AML-193 (cell line): ENCODE data around the gene ALDH16A1.

Experiments used
- DNase-seq, 2 experiments: peaks; one replicate each; lab custom pipeline; 2025; lab: John Stamatoyannopoulos, UW

The ALDH16A1 gene

DNA sequence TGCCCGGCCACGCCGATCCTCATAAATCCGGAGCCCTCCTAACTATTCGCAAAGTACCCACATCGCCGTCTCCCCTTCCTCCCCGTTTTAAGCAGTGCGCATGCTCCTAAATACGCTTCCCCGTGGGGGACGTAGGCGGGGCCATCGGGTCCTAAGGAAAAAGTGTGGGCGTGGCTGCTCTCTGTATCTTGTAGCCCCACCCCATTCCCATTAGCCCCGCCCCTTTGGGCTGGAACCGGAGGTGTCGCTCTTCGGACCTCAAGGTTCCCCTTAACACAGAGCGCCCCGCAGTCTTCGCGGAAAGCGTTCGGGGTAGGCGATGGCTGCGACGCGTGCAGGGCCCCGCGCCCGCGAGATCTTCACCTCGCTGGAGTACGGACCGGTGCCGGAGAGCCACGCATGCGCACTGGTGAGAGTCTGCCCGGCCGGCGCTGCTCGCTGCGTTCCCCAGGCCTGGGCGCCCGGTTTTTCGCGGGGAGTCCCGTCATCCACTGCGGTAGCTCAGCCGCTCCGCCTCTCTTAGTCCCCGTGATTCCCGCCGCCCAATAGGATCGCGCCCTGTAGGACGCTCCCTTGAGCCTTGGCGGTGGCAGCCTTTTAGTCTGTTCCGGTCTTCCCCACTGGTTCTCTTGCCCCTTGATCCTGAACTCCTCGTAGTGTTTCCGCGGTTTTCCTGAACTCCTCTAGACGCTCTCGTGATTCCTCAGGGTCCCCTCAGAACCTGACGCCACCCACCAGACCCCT lies at the start of gene ALDH16A1:
Gene ALDH16A1 (plus strand): TSS at position 213 of the 744 bp plus-strand sequence. CDS start 107 bp downstream, at position 320.
- DNase-seq = peak; percentile 92 to 95

DNA sequence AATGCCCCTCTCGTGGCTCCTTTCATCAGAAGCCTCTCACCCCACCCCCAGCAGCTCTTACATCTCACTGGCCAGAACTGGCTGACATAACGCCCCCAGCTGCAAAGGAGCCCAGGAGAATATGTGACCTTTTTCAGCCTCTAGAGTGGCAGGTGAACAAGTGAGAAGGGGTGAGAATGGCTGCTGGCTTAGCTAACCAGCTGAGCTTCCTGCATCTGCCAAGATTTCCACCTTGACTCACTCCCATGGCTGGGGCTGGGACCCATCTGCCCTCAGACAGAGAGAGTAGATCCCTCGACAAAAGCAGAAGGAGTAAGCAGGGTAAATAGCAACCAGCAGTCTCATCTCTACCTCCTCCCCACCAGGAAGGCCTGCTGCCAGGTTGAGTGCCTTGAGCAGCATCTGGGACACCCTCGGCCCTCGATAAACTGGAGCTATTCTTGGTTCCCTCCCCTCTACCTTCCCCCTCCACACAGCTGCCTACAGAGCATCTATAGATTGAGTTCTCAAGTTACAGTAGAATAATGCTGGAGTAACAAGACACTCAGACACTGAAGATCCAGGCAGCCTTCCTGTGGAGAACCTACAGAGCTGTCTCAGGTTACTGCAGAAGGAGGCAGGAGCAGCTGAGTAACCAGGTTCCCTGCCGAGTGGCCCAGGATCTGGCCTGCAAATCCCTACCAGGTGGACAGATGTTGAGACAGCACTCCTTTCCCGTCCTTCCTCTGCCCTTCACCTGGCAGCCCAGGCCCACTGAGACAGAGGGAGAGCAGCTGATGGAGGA lies 49.4 kb upstream of the ALDH16A1 start:
- no peak for DNase-seq

DNA sequence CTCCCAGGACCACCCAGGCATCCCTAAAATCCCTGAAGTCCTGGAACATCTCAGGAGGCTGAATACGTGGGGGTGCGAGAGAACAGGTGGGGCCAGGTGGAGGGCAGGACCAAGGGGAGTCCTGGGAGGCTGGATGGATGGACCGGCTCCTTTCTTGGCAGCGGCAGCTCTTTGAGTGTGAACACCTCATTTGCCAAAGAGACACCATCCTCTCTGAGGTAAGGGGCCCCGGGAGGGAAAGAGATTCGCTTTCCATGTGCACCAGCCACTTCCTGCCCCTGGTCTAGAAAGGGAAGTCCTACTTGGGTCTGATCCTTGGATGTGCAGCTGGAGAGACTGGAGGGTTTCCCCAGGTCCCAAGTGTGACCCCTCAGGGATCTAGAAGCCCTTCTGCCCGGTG lies 45.9 kb upstream of the ALDH16A1 start:
- DNase-seq = no peak

DNA sequence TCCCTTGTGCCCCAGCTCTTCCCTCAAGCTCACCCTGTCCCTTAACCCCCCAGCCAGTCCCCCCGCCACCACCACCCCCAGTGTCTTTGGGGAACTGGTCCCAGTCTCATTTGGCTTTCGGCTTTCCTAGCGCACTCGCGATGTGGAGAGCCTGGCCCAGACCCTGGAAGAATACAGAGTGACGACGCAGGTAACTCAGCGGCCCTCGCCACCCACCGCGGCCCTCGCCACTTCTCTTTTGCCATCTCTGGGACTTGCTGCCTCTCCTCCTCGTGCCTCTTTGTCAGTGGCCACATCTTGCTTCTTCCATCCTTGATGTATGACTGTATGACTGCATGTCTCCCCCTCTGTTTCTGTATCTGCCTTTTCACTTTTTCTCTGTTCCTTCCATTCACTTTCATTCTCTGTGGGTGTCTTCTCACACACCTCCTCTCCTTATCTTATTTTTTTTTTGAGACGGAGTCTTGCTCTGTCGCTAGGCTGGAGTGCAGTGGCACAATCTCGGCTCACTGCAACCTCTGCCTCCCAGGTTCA lies 45.5 kb upstream of the ALDH16A1 start:
- no peak for DNase-seq

DNA sequence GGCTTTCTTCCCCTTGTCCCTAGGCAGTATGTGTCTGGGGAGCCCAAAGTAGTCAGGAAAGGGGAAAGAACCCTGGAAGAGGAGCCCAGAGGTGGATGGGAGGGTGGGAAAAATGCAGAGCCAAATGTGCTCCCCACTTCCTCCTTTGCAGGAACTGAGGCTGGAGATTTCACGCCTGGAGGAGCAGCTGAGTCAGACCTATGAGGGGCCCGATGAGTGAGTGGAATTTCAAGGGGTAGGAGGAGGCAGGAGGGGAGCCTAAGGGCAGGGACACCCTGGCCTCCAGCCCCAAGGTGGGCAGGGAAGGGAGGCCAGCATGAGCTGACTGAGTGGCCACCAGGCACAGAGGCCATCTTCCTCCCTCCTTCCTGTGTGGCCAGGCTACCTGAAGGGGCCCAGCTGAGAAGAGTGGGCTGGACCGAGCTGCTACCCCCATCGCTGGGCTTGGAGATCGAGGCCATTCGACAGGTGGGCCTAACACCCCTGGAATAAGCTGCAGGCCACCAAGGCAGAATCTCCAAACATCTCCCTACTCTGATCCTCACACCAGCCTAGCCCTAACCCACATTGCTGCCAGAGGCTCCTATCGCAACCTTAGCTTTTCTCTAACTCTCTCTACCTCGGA lies 44.1 kb upstream of the ALDH16A1 start:
- DNase-seq = no peak

DNA sequence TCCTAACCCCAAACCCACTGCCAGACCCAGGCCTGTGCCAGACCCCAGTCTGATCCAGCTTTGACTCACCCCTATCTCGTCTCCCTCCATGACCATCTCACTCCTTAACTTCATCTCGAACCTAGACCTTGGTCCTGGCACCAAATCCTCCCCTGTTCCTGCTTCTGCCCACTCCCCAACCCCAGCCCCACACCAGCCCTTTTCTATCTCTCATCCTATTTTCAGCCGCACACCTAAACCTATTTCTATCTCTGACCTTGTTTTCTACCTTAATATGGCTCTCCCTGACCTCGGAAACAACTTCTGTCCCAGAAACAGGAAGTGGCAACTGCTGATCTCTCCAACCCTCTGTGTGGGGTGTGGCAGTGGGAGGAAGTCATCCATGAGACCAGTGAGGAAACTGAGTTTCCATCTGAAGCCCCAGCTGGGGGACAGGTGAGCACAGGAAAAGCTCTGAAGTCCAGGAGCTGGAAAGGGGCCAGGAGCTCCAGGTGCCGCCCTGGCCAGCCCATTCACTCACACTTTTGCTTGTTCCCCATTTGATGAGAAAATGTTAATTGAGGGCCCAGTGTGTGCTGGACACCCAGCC lies 43.5 kb upstream of the ALDH16A1 start:
- peak; percentile 56 to 68 for DNase-seq

DNA sequence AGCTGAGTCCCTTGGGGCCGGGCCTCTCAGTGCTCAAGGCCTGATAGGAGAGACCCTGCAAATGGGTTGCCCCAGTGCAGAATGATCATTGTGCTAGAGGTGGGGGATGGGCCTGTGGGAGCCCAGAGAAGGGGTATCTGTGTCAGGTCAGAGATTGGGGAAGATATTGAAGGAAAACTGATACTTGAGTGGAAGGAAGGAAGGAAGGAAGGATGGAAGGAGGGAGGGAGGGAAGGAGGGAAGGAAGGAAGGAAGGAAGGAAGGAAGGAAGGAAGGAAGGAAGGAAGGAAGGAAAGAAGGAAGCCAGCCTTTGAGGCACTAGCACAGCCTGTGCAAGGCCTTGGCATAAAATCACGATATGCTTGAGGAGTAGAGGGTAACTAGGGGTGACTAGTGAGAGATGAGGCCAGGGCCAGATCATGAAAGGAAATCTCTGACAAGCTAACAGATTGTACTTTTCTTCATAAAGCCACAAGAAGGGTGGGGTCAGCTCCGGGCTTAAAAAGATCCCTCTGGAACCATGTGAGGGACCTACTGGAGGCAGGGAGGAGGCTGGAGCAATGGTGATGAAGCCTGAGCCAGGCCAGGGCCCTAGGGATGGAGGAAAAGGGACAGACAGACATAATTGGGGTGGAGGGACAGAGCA lies 41.2 kb upstream of the ALDH16A1 start:
- DNase-seq = no peak

DNA sequence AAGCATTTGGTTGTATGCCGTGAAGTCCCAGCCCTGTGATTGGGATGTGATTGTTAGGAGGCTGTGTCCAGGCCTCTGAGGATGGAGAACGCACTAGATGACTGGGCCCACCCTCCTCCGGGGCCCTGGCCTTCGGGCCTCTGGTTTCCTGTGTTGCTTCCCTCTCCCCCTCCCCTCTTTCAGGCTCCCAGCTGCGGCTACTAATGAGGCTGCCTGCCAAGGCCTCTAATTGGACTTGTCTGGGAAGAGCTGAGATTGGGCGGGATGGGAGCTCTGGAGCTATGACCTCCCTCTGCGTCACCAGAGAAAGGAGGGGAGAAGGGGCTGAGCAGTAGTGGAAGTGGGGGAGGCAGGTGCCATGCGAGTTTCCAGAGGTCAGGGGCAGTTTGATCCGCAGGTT lies 39.7 kb upstream of the ALDH16A1 start:
- no peak for DNase-seq

DNA sequence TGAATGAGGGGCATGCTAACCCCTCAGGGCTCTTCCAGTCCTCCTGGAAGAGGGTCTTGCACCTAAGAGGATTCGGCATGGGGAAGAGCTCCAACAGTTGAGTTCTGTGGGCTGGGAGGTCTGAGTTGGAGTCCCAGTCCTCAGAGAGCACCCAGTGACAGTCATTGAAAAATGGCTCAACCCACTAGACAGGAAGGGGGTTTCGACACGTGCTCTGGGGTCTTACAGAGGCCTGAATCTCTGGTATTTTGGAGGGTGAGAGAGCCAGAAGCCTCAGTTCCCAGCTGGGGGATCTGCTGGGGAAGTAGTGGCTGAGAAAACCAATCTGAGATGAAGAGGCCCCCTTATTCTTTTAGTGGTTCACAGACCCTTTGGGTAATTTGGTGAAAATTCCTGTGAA lies 38.8 kb upstream of the ALDH16A1 start:
- DNase-seq = no peak

DNA sequence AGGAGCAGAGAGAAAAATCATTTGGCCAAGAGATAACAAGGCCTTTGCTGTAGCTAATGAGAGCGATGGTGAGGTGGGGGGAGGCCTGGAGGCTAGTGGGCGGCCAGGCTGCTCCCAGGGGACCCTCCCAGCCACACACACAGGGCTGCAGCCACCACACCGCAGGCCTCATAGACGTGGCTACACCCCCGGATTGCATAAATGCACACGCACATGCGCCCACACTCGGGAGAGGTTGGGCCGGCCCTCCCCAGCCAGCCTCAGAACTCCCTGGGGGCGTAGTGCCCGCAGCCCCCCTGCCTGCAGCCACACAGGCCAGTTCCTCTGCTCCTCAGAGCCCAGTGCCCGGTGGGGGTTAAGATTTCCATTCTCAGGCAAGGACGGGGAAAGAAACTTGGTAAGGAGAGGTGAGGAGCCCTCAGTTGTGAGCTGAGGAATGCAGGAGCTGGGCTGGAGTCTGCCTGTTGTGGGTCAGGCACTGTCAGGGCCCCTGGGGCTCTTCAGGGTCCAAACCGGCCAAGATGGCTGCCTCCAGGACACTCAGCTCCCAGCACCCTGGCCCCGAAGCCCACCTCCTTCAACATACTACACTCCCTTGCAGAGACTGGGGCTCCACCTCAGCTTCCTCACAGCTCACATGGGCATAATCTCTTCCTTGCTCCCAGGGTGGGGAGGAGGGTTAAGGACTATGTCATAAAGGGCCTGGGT lies 37.8 kb upstream of the ALDH16A1 start:
- no peak for DNase-seq

DNA sequence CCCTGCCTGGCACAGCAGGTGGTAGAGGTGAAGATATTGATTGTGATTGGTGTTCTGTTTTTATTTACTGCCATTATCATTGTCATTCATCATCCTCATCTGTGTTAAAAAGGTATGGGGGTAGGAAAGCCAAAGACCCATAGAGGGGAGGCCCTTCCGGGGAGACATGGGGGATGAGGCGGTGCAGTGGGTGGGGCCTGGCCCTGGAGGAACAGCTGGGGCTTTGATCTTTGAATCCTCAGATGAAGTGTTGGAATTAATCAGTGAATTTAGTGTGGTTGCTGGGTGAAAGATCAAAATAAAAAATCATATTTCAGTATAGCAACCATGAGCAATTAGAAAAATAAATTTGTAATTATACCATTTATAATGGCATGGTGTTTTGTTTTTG lies 37.2 kb upstream of the ALDH16A1 start:
- no peak for DNase-seq

DNA sequence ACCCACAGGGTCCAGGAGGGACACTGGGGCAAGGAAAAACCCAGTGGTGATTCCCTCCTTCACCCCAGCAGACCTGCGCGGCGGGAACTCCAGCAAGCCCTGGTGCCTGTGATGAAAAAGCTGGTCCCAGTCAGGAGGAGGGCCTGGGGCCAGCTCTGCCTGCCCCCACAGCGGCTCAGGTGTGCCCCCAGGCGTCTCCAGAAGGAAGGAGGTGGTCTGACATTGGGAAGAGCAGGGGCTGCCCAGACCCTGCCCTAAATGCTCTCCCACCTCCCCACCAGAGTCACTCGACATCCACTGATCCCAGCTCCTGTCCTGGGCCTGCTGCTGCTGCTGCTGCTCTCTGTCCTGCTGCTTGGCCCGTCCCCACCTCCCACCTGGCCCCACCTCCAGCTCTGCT lies 35.9 kb upstream of the ALDH16A1 start:
- no peak for DNase-seq

DNA sequence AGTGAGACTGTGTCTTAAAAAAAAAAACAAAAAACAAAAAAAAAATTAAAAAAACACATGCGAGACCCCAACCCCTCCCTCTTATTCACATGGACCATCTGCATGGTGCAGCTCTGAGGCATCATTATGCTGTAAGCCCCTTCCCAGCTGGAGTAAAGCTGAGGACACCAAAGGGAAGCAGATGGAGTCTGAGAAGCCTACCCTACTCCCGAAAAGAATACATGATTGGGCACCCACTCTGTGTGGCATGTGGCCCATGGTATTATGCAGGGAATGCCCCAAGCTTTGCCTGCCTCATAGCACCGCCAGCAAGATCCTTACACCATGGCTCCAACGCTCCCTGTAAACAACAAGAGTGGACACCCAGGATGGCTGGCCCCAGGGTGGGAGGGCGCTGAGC lies 34.5 kb upstream of the ALDH16A1 start:
- DNase-seq = no peak

DNA sequence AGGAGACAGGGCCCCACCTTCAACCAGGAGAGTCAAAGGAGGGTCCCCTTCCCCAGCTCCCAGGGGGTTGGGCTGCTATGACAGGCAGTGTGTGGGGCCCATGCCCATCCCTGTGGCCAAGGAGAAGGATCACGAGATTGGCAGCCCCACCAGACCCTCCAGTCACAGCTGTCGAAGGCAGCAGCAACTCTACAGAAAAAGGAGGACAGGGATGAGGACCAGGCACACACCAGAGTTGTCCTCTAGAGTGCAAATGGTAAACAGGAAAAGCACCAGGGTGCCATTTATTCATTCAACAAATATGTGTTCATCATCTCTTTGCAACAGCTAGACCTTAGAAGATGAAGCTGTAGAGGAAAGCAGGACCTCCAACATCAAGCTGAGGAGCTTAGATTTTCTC lies 33.9 kb upstream of the ALDH16A1 start:
- no peak for DNase-seq

DNA sequence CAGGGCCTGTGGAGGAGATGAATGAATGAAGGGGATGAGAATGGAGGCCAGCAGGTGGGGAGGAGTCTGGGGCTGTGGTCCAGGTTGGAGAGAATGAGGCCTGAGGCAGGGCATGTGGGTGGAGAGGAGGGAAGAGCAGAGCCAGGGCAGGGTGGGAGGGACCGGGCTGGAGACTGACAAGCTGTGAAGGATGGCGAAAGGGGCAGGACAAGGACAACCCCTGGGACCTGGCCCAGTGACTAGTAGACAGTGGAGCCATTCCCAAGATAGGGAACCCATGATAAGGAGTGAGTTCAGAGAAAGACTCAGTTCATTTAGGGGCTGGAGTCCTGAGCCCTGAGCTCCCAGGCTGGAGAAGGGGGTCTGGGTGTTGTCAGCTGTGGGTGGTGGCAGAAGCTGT lies 32.8 kb upstream of the ALDH16A1 start:
- no peak for DNase-seq

DNA sequence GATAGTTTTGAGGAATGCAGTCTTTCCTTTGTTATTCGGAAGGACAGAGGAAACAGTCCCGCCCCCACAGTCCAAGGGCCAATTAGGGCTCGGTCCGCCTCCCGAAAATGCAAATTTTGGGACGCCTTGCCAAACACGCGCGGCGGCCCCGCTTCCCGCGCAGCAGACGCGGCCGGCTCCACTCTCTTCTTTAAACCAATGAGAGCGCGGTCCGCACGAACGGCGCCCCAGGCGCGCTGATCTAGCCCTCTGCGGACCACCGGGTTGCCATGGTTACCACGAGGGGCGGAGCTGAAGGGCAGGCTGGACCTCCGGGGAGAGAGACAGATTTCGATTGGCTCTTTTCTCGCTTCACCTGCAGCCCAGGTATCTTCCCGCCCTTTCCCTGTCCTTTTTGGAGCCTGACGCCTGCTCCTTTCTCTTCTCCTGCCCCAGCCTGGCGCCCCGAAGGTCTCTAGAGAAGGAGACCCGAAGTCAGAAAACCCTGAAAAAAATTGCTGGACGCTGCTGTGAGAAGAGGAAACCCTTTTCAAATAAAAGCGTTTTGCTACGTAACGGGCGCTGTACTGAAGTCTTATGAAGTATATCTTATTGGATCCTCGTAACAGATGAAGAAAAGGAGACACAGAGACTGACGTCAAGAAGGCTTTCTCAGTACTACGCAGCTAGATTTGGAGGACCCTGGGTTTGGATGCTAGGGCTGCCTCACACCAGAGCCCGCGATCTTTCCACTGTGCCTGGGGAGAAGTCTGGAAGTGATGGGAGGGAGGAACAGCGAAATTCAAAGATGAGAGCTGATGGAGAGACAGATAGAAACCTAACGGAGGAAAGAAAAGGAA lies 31.8 kb upstream of the ALDH16A1 start:
- no peak for DNase-seq

DNA sequence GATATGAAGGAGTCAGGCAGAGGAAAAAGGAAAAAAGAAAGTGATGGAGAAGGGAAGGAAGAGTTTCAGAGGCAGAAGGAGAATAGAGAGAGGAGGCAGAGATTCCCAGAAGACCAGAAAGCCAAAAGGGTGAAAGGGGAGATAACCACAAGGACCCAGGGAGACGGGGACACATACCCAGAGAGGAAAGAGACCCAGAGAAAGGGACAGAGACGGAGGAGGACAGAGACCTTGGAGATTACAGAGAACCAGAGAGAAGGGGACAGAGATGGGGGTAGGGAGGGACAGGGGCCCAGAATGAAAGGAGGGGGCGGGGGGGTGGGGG lies 31.2 kb upstream of the ALDH16A1 start:
- no peak for DNase-seq

DNA sequence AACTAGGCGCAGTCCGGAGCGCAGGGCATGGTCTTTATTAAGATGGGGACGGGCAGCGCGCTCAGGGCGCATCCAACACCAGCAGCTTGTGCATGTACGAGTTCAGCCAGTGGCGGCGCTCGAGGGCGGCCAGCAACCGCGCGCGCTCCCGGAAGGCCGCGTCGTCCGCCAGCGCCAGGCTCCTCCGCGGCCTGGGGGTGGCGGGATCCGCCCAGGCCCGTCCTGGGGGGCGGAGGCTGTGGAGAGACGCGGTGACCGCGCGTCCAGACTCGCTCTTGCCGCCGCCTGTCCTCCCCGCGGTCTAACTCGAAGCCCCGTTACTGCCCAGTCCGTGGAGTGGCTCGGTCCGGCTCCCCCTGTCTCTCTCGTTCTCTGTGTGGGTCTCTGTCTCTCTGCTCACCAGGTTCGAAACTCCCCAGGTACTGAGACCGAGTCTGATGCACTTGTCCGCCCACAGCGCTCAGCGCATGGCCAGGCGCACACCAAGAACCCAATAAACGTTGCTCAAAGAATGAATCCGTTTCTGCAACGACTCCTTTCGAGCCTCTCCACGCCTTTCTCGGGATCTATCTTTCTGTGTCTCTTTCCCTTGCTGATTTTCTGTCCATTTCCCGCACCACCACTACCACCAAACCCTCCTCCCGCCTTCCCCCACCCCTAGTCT lies 30.5 kb upstream of the ALDH16A1 start:
- DNase-seq = no peak

DNA sequence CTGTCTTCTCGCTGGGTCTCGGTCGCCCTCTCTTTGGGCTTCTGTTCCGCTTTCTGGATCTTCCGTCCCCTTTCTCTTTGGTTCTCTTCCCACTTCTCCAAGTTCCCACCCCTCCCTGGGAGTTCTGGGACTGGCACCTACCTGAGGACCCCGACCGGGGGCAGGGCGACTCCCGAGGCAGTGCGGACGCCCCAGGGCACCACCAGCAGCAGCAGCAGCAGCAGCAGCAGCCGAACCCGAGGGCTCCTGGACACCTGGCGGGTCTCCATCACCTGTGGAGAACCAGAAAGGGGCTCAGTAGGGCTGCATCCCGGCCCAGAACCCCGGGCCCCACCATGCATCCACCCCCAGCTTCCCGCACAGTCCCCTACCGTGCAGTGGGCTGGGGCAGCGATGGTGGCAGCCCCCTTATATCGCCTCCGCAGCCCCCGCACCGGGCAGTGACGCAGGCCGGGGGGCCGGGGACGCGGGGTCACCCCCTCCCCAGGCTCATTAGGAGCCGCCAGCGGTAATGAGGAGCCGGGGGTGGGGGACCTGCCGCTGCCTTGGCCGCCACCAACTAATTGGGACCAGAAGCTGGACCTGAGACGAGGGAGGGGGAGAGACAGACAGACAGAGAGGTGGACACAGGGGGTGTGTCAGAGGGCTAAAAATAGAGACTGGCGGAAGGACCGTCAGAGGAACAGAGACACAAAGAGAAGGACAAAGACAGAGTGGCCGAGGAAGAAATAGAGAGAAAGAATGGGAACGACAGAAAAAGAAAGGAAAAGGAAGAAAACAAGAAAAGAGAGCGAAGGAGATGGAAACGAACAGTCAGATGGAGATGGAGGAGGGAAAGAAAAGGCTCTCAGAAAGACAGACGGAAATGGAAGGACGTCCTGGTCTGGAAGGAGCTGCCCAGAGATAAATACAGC lies 29.7 kb upstream of the ALDH16A1 start, which contains the start of gene PTH2:
Gene PTH2 (minus strand): TSS at position 371 of the 914 bp plus-strand sequence. CDS start 102 bp downstream, at position 269.
- no peak for DNase-seq
